Transverse colon (tissue), 4 donors: ENCODE data around the gene MARCOL. TPM values are rescaled to one million over a fixed set of nuclear protein-coding genes. Genes with fewer than 3 reads are reported as not detected.
A peak's percentile ranks its signal among the peaks of the same experiment; 100 is the strongest.

ENCODE experiments used
- DNase-seq: peaks from one replicate; pipeline ENCODE4 v3.0.0-alpha.2; 2019
- H3K27ac ChIP-seq, 4 donors: fragments of 200-600 bp; sonication (generic); 2 replicates each; pipeline ENCODE4 v1.5.1; 2016 to 2018; ENCODE audit warnings: inconsistent platforms in 4 of 4
- H3K27me3 ChIP-seq: fragments of 200-600 bp; sonication (generic); 2 replicates; pipeline ENCODE4 v1.5.1; 2017; ENCODE audit warnings: inconsistent platforms
- H3K36me3 ChIP-seq, 4 donors: fragments of 200-600 bp; sonication (generic); 2 replicates each; pipeline ENCODE4 v1.5.1; 2017 to 2019; ENCODE audit warnings: inconsistent platforms in 4 of 4
- H3K4me1 ChIP-seq, 4 donors: fragments of 200-600 bp; sonication (generic); 2 replicates each; pipeline ENCODE4 v1.5.1; 2017 to 2020; ENCODE audit warnings: inconsistent platforms in 4 of 4
- H3K4me3 ChIP-seq, 4 donors: fragments of 200-600 bp; sonication (generic); 1 replicate in 1 of 4; 2 replicates in 3 of 4; pipeline versions ENCODE4 v1.5.1 to v1.6.1; 2017 to 2019; ENCODE audit warnings: inconsistent platforms in 4 of 4
- H3K9me3 ChIP-seq, 2 donors: fragments of 200-600 bp; sonication (generic); 2 replicates each; pipeline ENCODE4 v1.5.1; 2017 to 2019; ENCODE audit warnings: inconsistent platforms in 2 of 2
- EP300 ChIP-seq: sonication (generic); formaldehyde crosslinking; IDR thresholded peaks from one replicate; pipeline ENCODE4 v1.6.1; 2017; ENCODE audit warnings: antibody characterized with exemption, low read depth
- POLR2A ChIP-seq: fragments of 450-650 bp; IDR thresholded peaks from one replicate; pipeline ENCODE4 v1.6.1; 2016; ENCODE audit warnings: antibody characterized with exemption, mild to moderate bottlenecking, moderate library complexity
- POLR2AphosphoS5 ChIP-seq, 3 donors: sonication (generic); formaldehyde crosslinking; IDR thresholded peaks; one replicate each; pipeline ENCODE4 v1.6.1; 2016; ENCODE audit warnings: antibody characterized with exemption in 3 of 3
- WGBS, 2 donors: methylation state at CpG; one replicate each; pipeline ENCODE4 v1.1.5; 2018; ENCODE audit warnings: low coverage in 1 of 2; 5-methylcytosine and 5-hydroxymethylcytosine counted together
- in situ Hi-C, 4 donors: fragments of 200-750 bp; cut with MboI; loops; one replicate each; pipeline versions ENCODE4 v1.15.0 to v1.15.1; 2017; ENCODE audit warnings: low sequenced_read_pairs in 3 of 4, low pct_ligation_motif_present in 1 of 4, low pct_unique_long_range_greater_than_20kb in 1 of 4
- intact Hi-C: fragments of 100-400 bp; cut with DNase I; formaldehyde crosslinking; loops from one replicate; pipeline ENCODE4 v1.15.1; 2023; ENCODE audit warnings: low total_unique reads
- total RNA-seq, 4 donors: library from RNA; depleted of rRNA; stranded (reverse); fragments of >200 nt; gene quantifications; one replicate each; pipeline ENCODE4 v1.1.0, GENCODE V29; 2016
- TF ChIP-seq, protein P1 (sequence below), 5 experiments: fragments of 200-600 bp in 3 of 5; fragments of 450-650 bp in 2 of 5; sonication (generic) in 3 of 5; IDR thresholded peaks; 1 replicate in 2 of 5; 2 replicates in 3 of 5; pipeline ENCODE4 v1.5.1; 2016 to 2017; ENCODE audit warnings: antibody characterized with exemption in 5 of 5, inconsistent platforms in 3 of 5, mild to moderate bottlenecking in 2 of 5, moderate library complexity in 1 of 5

MARCOL gene, protein sequence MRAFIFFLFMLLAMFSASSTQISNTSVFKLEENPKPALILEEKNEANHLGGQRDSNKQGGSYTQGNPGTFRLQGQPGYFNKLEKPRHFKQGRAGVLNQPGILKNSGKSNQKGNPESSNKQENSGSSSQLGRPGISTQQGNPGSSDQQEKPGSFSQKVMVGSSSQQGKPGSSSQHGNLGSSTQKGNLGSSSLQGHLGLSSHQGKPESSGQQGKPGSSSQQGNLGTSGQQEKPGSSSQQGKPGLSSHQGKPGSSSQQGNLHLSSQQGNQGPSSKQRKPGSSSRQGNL
- not detected for total RNA-seq

DNA sequence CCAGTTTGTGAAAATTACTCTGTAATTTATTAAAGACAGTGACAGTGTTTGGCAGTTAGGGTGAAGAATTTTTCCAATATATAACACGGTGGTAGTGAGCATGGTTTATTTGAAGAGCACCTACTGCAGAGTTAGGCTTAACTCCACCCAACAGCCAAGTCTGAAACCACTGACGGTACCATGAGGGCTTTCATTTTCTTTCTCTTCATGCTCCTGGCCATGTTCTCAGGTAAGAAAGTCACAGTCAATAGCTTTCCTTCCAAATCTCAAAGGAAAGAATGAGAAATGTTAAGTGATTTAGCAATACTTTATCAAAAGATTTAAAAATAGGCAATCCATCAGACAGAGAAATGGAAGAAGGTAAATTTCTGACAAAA is at the start of gene MARCOL:
Gene MARCOL, plus strand, starts transcription at position 108 of the 377 bp plus-strand sequence. Its CDS starts 73 bp downstream, at position 181.
- no peak within 1 kb of the TSS for H3K27ac ChIP-seq
- no peaks in the 10 kb centered on the region for H3K9me3 ChIP-seq
- no peaks in the 10 kb centered on the region for H3K36me3 ChIP-seq
- intact Hi-C loops (no loop called here), in situ Hi-C loops (no loop called here)
- 50 to 51% methylated on average over 2 of the region's 2 CpGs for WGBS, 2 donors
- no peaks in the 10 kb centered on the region for H3K4me1 ChIP-seq
- no peak for TF ChIP-seq POLR2A
- TF ChIP-seq, protein P1, sequence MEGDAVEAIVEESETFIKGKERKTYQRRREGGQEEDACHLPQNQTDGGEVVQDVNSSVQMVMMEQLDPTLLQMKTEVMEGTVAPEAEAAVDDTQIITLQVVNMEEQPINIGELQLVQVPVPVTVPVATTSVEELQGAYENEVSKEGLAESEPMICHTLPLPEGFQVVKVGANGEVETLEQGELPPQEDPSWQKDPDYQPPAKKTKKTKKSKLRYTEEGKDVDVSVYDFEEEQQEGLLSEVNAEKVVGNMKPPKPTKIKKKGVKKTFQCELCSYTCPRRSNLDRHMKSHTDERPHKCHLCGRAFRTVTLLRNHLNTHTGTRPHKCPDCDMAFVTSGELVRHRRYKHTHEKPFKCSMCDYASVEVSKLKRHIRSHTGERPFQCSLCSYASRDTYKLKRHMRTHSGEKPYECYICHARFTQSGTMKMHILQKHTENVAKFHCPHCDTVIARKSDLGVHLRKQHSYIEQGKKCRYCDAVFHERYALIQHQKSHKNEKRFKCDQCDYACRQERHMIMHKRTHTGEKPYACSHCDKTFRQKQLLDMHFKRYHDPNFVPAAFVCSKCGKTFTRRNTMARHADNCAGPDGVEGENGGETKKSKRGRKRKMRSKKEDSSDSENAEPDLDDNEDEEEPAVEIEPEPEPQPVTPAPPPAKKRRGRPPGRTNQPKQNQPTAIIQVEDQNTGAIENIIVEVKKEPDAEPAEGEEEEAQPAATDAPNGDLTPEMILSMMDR (IDR thresholded peaks at IDR 0.05), result no peak
- TF ChIP-seq POLR2AphosphoS5 (IDR thresholded peaks at IDR 0.05), result no peak
- no peak for TF ChIP-seq EP300
- H3K4me3 ChIP-seq, result no peak within 1 kb of the TSS
- DNase-seq, result no peak
- H3K27me3 ChIP-seq, result no peaks in the 10 kb centered on the region

DNA sequence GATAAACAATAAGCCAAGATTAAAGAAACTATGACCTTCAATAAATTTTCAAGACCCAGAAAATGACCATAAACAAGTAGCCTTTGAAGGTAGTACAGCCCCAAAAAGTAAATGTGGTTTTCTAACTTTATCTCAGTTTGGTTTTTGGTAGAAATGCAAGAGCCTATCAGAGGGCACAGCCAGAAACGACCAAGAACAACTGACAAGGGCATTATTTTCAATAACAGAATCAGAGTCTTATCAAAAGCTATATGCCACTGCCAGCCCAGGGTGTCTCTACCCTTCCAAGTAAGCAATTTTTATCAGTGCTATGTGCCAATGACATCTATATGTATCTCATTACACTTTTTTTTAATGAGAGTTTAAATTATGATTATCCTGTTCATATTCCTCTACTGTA is 47.3 kb upstream of the MARCOL start:
- Histone ChIP-seq H3K36me3 (no peaks in the 10 kb centered on the region), H3K27ac (no peak overlapping the region), H3K4me3 (no peak overlapping the region), H3K4me1 (peaks cover 0 to 5% (median 0%) of the 10 kb centered on the region in 4 donors), H3K9me3 (no peaks in the 10 kb centered on the region), H3K27me3 (no peaks in the 10 kb centered on the region)
- no peak for DNase-seq
- TF ChIP-seq, protein P1 (IDR thresholded peaks at IDR 0.05), result no peak
- no peak for TF ChIP-seq EP300
- TF ChIP-seq POLR2AphosphoS5 (IDR thresholded peaks at IDR 0.05), result no peak
- TF ChIP-seq POLR2A, result no peak
- intact Hi-C loops, result no loop called here
- 54% methylated on average over 1 of the region's 1 CpG; no CpG with 5 or more reads in 1 of the 2 donors for WGBS, 2 donors
- in situ Hi-C loops, result loop anchor here (25.0 kb wide), 4 partner anchors 171 to 846 kb away; no protein-coding TSS in a partner anchor

DNA sequence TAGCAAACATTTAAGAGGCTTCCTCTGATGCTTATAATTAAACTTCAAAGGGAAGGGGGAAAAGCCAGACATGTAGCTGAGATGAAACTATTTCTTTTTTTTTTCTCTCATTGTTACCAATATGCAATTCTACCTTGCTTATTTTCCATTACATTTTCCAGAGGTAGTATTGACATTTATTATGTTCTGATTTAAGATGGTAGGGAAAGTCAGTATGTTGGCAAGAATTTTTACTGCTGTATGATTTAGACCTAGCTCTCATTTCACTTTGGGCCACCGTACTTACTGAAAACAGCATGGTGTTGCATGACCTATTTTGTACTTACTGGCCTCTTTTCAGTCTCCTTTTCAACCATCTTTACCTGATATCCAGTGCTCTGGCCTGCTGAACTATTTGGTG is 45.1 kb upstream of the MARCOL start:
- H3K9me3 ChIP-seq, result no peaks in the 10 kb centered on the region
- in situ Hi-C loops, result loop anchor here (25.0 kb wide), 4 partner anchors 169 to 844 kb away; no protein-coding TSS in a partner anchor
- 57 to 63% methylated on average over 1 of the region's 1 CpG for WGBS, 2 donors
- H3K4me3 ChIP-seq, result no peak overlapping the region
- no peaks in the 10 kb centered on the region for H3K36me3 ChIP-seq
- TF ChIP-seq POLR2A, result no peak
- TF ChIP-seq POLR2AphosphoS5 (IDR thresholded peaks at IDR 0.05), result peak; percentile 43 to 66 (median 62)
- peak overlapping the region in 3 of 4 donors; percentile 1 to 52 (median 37) for H3K27ac ChIP-seq
- no peak for DNase-seq
- H3K27me3 ChIP-seq, result no peaks in the 10 kb centered on the region
- peaks cover 0 to 5% (median 0%) of the 10 kb centered on the region in 4 donors for H3K4me1 ChIP-seq
- intact Hi-C loops, result no loop called here

DNA sequence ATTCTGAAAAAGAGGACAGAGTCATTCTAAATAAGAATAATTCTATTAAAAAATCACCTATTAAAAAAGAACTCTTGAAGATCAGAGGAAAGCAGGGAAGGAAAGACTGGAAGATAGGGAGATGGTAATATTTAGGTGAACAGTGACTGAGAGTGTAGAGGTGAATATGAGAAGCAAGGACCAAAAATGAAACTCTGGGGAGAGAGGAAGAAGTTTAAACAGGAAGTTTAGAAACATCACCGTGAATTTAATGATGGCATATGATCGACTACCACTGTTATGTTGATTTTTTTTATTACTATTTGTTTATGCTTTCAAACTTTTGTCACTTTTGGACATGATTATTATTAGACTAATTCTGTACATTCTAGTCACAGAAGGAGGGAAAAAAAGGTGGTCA is 37.2 kb upstream of the MARCOL start:
- DNase-seq, result no peak
- H3K36me3 ChIP-seq, result no peaks in the 10 kb centered on the region
- TF ChIP-seq, protein P1 (IDR thresholded peaks at IDR 0.05), result no peak
- TF ChIP-seq POLR2AphosphoS5 (IDR thresholded peaks at IDR 0.05) (no peak), EP300 (no peak), POLR2A (no peak)
- no peak overlapping the region for H3K27ac ChIP-seq
- no peak overlapping the region for H3K4me3 ChIP-seq
- intact Hi-C loops, result no loop called here
- in situ Hi-C loops, result no loop called here
- 30 to 39% methylated on average over 2 of the region's 2 CpGs for WGBS, 2 donors
- no peaks in the 10 kb centered on the region for H3K27me3 ChIP-seq
- H3K4me1 ChIP-seq, result no peaks in the 10 kb centered on the region
- H3K9me3 ChIP-seq, result no peaks in the 10 kb centered on the region
